H1 (cell line): ENCODE results near the gene FARS2. TPM values are rescaled to one million over a fixed set of nuclear protein-coding genes. Genes with fewer than 3 reads are reported as not detected.

Experiments
- CTCF ChIA-PET: fragments of 300-600 bp; sonication (Branson Sonifier 250); formaldehyde crosslinking; loops from one replicate; lab custom pipeline; 2021; ENCODE audit not compliant: partially characterized antibody; lab: Charles Lee
- POLR2A ChIA-PET: fragments of 300-600 bp; sonication (Branson Sonifier 250); formaldehyde crosslinking; loops from one replicate; lab custom pipeline; 2021; ENCODE audit warnings: inconsistent platforms; ENCODE audit not compliant: partially characterized antibody; lab: Charles Lee
- DNase-seq, 2 experiments: peaks; one replicate each; pipeline versions ENCODE4 v3.0.0 to v3.0.0-alpha.2; 2010 to 2022; ENCODE audit warnings: low spot score in 2 of 2, low read depth in 1 of 2, mixed read lengths in 1 of 2
- FAIRE-seq: peaks from 2 replicates; lab custom pipeline; 2011; peaks lifted over from hg19 to GRCh38; lab: Jason Lieb, UNC
- H2AFZ ChIP-seq: 2 replicates; pipeline ENCODE4 v1.8.1; 2012; ENCODE audit warnings: low read length, inconsistent platforms
- H2AK5ac ChIP-seq: 2 replicates; pipeline ENCODE4 v1.6.1; 2013; ENCODE audit warnings: low read depth, low read length
- H2BK120ac ChIP-seq: replicated peaks from 2 replicates; pipeline ENCODE3; 2013; ENCODE audit warnings: low read depth, low read length, inconsistent platforms
- H2BK12ac ChIP-seq: 2 replicates; pipeline ENCODE4 v1.6.1; 2013; ENCODE audit warnings: low read depth, low read length
- H2BK15ac ChIP-seq: 2 replicates; pipeline ENCODE4 v1.6.1; 2013; ENCODE audit warnings: low read length
- H2BK20ac ChIP-seq: 2 replicates; pipeline ENCODE4 v1.6.1; 2013; ENCODE audit warnings: low read length
- H2BK5ac ChIP-seq: 2 replicates; pipeline ENCODE4 v1.6.1; 2013; ENCODE audit warnings: low read depth, low read length
- H3K14ac ChIP-seq: 2 replicates; pipeline ENCODE4 v1.6.1; 2013; ENCODE audit warnings: inconsistent platforms; ENCODE audit not compliant: insufficient read length
- H3K18ac ChIP-seq: 2 replicates; pipeline ENCODE4 v1.6.1; 2013; ENCODE audit warnings: low read length; ENCODE audit errors: extremely low read depth
- H3K23ac ChIP-seq: 2 replicates; pipeline ENCODE4 v1.6.1; 2013; ENCODE audit warnings: inconsistent platforms; ENCODE audit not compliant: insufficient read length
- H3K23me2 ChIP-seq: 2 replicates; pipeline ENCODE4 v1.6.1; 2013; ENCODE audit warnings: low read depth, low read length
- H3K27ac ChIP-seq: 2 replicates; pipeline ENCODE4 v1.6.1; 2011; ENCODE audit warnings: low read depth, low read length, inconsistent platforms
- H3K27me3 ChIP-seq, 4 experiments: replicated peaks in 1 of 4; 1 replicate in 1 of 4; 2 replicates in 3 of 4; pipeline versions ENCODE4 v1.6.1 to v1.8.1; 2011 to 2013; ENCODE audit warnings: low read length in 3 of 4, mild to moderate bottlenecking in 3 of 4, inconsistent platforms in 2 of 4, mixed read lengths in 2 of 4, moderate library complexity in 1 of 4; ENCODE audit not compliant: control insufficient read depth in 3 of 4, insufficient read depth in 3 of 4; ENCODE audit errors: extremely low read depth in 1 of 4
- H3K36me3 ChIP-seq, 4 experiments: 2 replicates each; pipeline versions ENCODE4 v1.6.1 to v1.8.1; 2011 to 2013; ENCODE audit warnings: mild to moderate bottlenecking in 4 of 4, low read length in 3 of 4, moderate library complexity in 2 of 4, control low read depth in 1 of 4, inconsistent platforms in 1 of 4; ENCODE audit not compliant: insufficient read depth in 4 of 4, control insufficient read depth in 2 of 4
- H3K4ac ChIP-seq: replicated peaks from 2 replicates; pipeline ENCODE3; 2013; ENCODE audit warnings: low read length, low read depth, mixed read lengths, inconsistent platforms; ENCODE audit not compliant: insufficient read length
- H3K4me1 ChIP-seq, 4 experiments: replicated peaks in 1 of 4; 1 replicate in 1 of 4; 2 replicates in 3 of 4; pipeline versions ENCODE4 v1.6.1 to v1.8.1; 2011 to 2013; ENCODE audit warnings: low read length in 3 of 4, inconsistent platforms in 2 of 4, mixed read lengths in 1 of 4; ENCODE audit not compliant: insufficient read depth in 4 of 4, control insufficient read depth in 3 of 4
- H3K4me2 ChIP-seq, 2 experiments: 2 replicates each; pipeline versions ENCODE4 v1.6.1 to v1.8.1; 2011 to 2013; ENCODE audit warnings: low read depth in 2 of 2, low read length in 2 of 2, control low read depth in 1 of 2, inconsistent platforms in 1 of 2, mild to moderate bottlenecking in 1 of 2; ENCODE audit not compliant: insufficient read depth in 1 of 2
- H3K4me3 ChIP-seq, 4 experiments: fragments of 200-600, 300-600 bp in 1 of 4; sonication (generic), shearing (Covaris generic), sonication (Bioruptor Twin) in 1 of 4; 2 replicates each; pipeline versions ENCODE4 v1.5.1 to v1.8.1; 2011 to 2016; ENCODE audit warnings: low read length in 4 of 4, low read depth in 3 of 4, control low read depth in 2 of 4, inconsistent platforms in 2 of 4, mild to moderate bottlenecking in 2 of 4, mixed read lengths in 1 of 4, moderate library complexity in 1 of 4; ENCODE audit not compliant: insufficient read depth in 2 of 4; ENCODE audit errors: extremely low read depth in 1 of 4
- H3K56ac ChIP-seq: replicated peaks from 2 replicates; pipeline ENCODE3; 2013; ENCODE audit warnings: low read depth, mild to moderate bottlenecking, mixed read lengths, low read length, inconsistent platforms; ENCODE audit not compliant: insufficient read length
- H3K79me1 ChIP-seq: 2 replicates; pipeline ENCODE4 v1.6.1; 2013; ENCODE audit warnings: low read depth, low read length, control low read depth
- H3K79me2 ChIP-seq, 2 experiments: 2 replicates each; pipeline versions ENCODE4 v1.6.1 to v1.8.1; 2012 to 2013; ENCODE audit warnings: low read length in 2 of 2, mild to moderate bottlenecking in 2 of 2, inconsistent platforms in 1 of 2; ENCODE audit not compliant: insufficient read depth in 2 of 2, control insufficient read depth in 1 of 2
- H3K9ac ChIP-seq, 4 experiments: replicated peaks in 1 of 4; 1 replicate in 1 of 4; 2 replicates in 3 of 4; pipeline versions ENCODE4 v1.6.1 to v1.8.1; 2011 to 2013; ENCODE audit warnings: low read depth in 3 of 4, low read length in 3 of 4, control low read depth in 2 of 4, mild to moderate bottlenecking in 2 of 4, moderate library complexity in 2 of 4, inconsistent platforms in 1 of 4; ENCODE audit errors: extremely low read depth in 1 of 4
- H3K9me3 ChIP-seq, 2 experiments: 2 replicates each; pipeline versions ENCODE4 v1.6.1 to v1.8.1; 2012 to 2013; ENCODE audit warnings: mild to moderate bottlenecking in 2 of 2, moderate library complexity in 2 of 2, control low read depth in 1 of 2, inconsistent platforms in 1 of 2, low read depth in 1 of 2, low read length in 1 of 2, mixed read lengths in 1 of 2; ENCODE audit not compliant: insufficient read depth in 2 of 2
- H4K20me1 ChIP-seq, 2 experiments: replicated peaks in 1 of 2; 2 replicates each; pipeline versions ENCODE3 to v1.8.1; 2011 to 2013; ENCODE audit warnings: inconsistent platforms in 2 of 2, low read length in 2 of 2, mild to moderate bottlenecking in 1 of 2; ENCODE audit not compliant: insufficient read depth in 2 of 2, control insufficient read depth in 1 of 2
- H4K5ac ChIP-seq: 2 replicates; pipeline ENCODE4 v1.6.1; 2013; ENCODE audit warnings: low read length, low read depth, mixed read lengths, inconsistent platforms; ENCODE audit not compliant: insufficient read length
- H4K8ac ChIP-seq: 2 replicates; pipeline ENCODE4 v1.8.0; 2013; ENCODE audit warnings: mild to moderate bottlenecking, moderate library complexity, low read length, inconsistent platforms; ENCODE audit not compliant: insufficient read depth; ENCODE audit errors: extremely low read depth
- H4K91ac ChIP-seq: replicated peaks from 2 replicates; pipeline ENCODE3; 2013; ENCODE audit warnings: low read length, mixed read lengths, inconsistent platforms; ENCODE audit not compliant: insufficient read length
- BCL11A ChIP-seq, 2 experiments: IDR thresholded peaks; one replicate each; pipeline ENCODE4 v1.6.1; 2011; ENCODE audit warnings: low read depth in 2 of 2, low read length in 2 of 2, mild to moderate bottlenecking in 2 of 2
- CHD2 ChIP-seq: IDR thresholded peaks from 2 replicates; pipeline ENCODE4 v1.6.1; 2012; ENCODE audit warnings: low read length, improper control_type of control experiment
- GABPA ChIP-seq: IDR thresholded peaks from 2 replicates; pipeline ENCODE4 v1.6.1; 2011; ENCODE audit warnings: mild to moderate bottlenecking, low read length, moderate library complexity, borderline replicate concordance; ENCODE audit not compliant: insufficient read depth
- HDAC2 ChIP-seq, 2 experiments: fragments of 300-600 bp in 1 of 2; sonication (generic) in 1 of 2; IDR thresholded peaks; 2 replicates each; pipeline ENCODE4 v1.6.1; 2011 to 2012; ENCODE audit warnings: low read depth in 2 of 2, low read length in 2 of 2, mild to moderate bottlenecking in 2 of 2, moderate library complexity in 2 of 2, borderline replicate concordance in 1 of 2, inconsistent platforms in 1 of 2
- KDM1A ChIP-seq: fragments of 200-600, 300-600 bp; sonication (generic); IDR thresholded peaks from 2 replicates; pipeline ENCODE4 v1.7.1; 2016; ENCODE audit warnings: mild to moderate bottlenecking, low read length, borderline replicate concordance
- POU5F1 ChIP-seq: IDR thresholded peaks from 2 replicates; pipeline ENCODE4 v1.6.1; 2011; ENCODE audit warnings: low read depth, mild to moderate bottlenecking, low read length, moderate library complexity
- SP1 ChIP-seq: IDR thresholded peaks from 2 replicates; pipeline ENCODE4 v1.6.1; 2011; ENCODE audit warnings: low read depth, low read length
- SP2 ChIP-seq: IDR thresholded peaks from 2 replicates; pipeline ENCODE4 v1.6.1; 2012; ENCODE audit warnings: mild to moderate bottlenecking, low read length, inconsistent platforms
- SUZ12 ChIP-seq: fragments of 200-600 bp; sonication (generic); IDR thresholded peaks from 2 replicates; pipeline ENCODE4 v1.6.1; 2012; ENCODE audit warnings: mild to moderate bottlenecking, inconsistent platforms, low read length, moderate library complexity, mixed read lengths
- TAF1 ChIP-seq: IDR thresholded peaks from 2 replicates; pipeline ENCODE4 v1.6.1; 2011; ENCODE audit warnings: mild to moderate bottlenecking, low read depth, low read length
- polyA plus RNA-seq, 7 experiments: library from polyadenylated mRNA; depleted of rRNA in 3 of 7; stranded (reverse) in 5 of 7; unstranded in 2 of 7; fragments of >200 nt in 5 of 7; fragments of 200-250 nt in 2 of 7; gene quantifications; 1 replicate in 5 of 7; 2 replicates in 1 of 7; 4 replicates in 1 of 7; pipeline versions ENCODE4 v1.2.1 to v1.2.3, GENCODE V29; 2011 to 2013; ENCODE audit warnings: missing spikeins in 2 of 7, mixed read lengths in 2 of 7
- total RNA-seq: library from RNA; stranded (reverse); fragmentation: NEBNext Ultra II Directional; extraction: Animal tissue kit (Norgen Biotek cat#: 25700); gene quantifications from 2 replicates; pipeline ENCODE4 v1.2.1, GENCODE V29; 2021
- TF ChIP-seq, protein P1 (sequence below): IDR thresholded peaks from 2 replicates; pipeline ENCODE4 v1.6.1; 2012; ENCODE audit warnings: low read length, inconsistent platforms

Gene FARS2
- total and polyA plus RNA-seq, 2 of the 8 experiments (the other 6 are each of a cell fraction or from before 2014, with no cell fraction given) = 11.7 to 14.4 TPM

DNA sequence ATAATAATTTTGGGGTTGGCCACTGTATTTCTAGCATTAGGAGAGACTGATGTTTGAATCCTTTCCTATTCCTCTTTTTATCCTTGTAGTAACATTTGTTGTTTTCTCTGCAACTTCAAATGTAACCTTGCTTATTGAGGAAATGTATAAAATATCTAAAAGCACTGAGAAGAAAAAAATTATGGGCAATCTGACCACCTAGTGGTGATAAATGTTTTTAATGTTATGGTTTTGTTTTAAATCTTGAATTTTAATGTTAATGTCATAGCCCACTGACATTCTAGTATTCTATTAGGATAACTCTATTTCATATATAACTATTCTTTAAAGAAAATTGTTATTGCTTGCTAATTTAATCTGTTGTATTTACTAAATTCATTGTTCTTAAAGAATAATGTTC, 134.4 kb downstream of the FARS2 start:
- Histone ChIP-seq H2BK20ac (no peak overlapping the region), H3K79me2 (no peaks in the 10 kb centered on the region; a peak in 1 of 4 replicates), H3K27me3 (no peaks in the 10 kb centered on the region), H3K23me2 (no peaks in the 10 kb centered on the region), H3K4me2 (no peak overlapping the region), H3K14ac (no peak overlapping the region), H4K91ac (no peak overlapping the region), H3K9me3 (no peaks in the 10 kb centered on the region), H3K4me1 (no peaks in the 10 kb centered on the region), H3K36me3 (no peaks in the 10 kb centered on the region), H2BK120ac (no peak overlapping the region), H3K4me3 (no peak overlapping the region), H4K8ac (no peak overlapping the region), H2BK5ac (no peak overlapping the region), H2BK15ac (no peak overlapping the region), H3K79me1 (no peaks in the 10 kb centered on the region), H4K5ac (no peak overlapping the region), H2BK12ac (no peak overlapping the region), H3K9ac (no peak overlapping the region), H2AFZ (no peak overlapping the region), H3K18ac (no peak overlapping the region), H4K20me1 (peaks cover 0 to 4% of the 10 kb centered on the region in 2 experiments), H3K27ac (no peak overlapping the region), H3K56ac (no peak overlapping the region), H2AK5ac (no peak overlapping the region), H3K4ac (no peak overlapping the region), H3K23ac (no peak overlapping the region)
- CTCF ChIA-PET = interaction anchor here (0.7 to 5.9 kb wide), 8 partner anchors 13 to 251 kb away, joined by 3 to 30 read pairs (median 3); no protein-coding TSS in a partner anchor
- FAIRE-seq (no peak), DNase-seq (no peak)
- no peak for TF ChIP-seq KDM1A
- TF ChIP-seq GABPA = no peak
- no peak for TF ChIP-seq SP2
- no peak for TF ChIP-seq HDAC2 (IDR thresholded peaks at IDR 0.05; ENCODE audit: borderline replicate concordance in 1 of 2, low read depth in 2 of 2, low read length in 2 of 2)
- TF ChIP-seq TAF1 = no peak
- TF ChIP-seq POU5F1 = no peak
- TF ChIP-seq CHD2 = no peak
- no peak for TF ChIP-seq SP1
- no peak for TF ChIP-seq SUZ12
- TF ChIP-seq, protein P1, sequence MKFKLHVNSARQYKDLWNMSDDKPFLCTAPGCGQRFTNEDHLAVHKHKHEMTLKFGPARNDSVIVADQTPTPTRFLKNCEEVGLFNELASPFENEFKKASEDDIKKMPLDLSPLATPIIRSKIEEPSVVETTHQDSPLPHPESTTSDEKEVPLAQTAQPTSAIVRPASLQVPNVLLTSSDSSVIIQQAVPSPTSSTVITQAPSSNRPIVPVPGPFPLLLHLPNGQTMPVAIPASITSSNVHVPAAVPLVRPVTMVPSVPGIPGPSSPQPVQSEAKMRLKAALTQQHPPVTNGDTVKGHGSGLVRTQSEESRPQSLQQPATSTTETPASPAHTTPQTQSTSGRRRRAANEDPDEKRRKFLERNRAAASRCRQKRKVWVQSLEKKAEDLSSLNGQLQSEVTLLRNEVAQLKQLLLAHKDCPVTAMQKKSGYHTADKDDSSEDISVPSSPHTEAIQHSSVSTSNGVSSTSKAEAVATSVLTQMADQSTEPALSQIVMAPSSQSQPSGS = no peak
- TF ChIP-seq BCL11A (IDR thresholded peaks at IDR 0.05; ENCODE audit: low read depth in 2 of 2, low read length in 2 of 2) = no peak
- POLR2A ChIA-PET = no interaction called here
